GM19467 (cell line): ENCODE measurements around the gene PACSIN3.

ENCODE experiments used
- ATAC-seq: cut with Tn5 transposase; IDR thresholded peaks from one replicate; pipeline ENCODE4 v1.9.1; 2021; ENCODE audit warnings: mild to moderate bottlenecking, moderate library complexity; ENCODE audit not compliant: unreplicated experiment

PACSIN3 gene

GRCh38 chr11:47177229-47177845 lies 8.9 kb downstream of the PACSIN3 start:
- peak; percentile 37 for ATAC-seq

GRCh38 chr11:47176328-47177228 lies 9.7 kb downstream of the PACSIN3 start, which contains the start of gene ARFGAP2:
Gene ARFGAP2 (minus strand): TSS chr11:47176879. CDS start chr11:47176853, 26 bp downstream.
- ATAC-seq, result peak; percentile 84

- ATAC-seq, result no peak
Observed at GRCh38 chr11:47175746-47176327, 10.4 kb downstream of the PACSIN3 start.

- no peak for ATAC-seq
Observed at GRCh38 chr11:47172740-47173336, 13.4 kb downstream of the PACSIN3 start.

- no peak for ATAC-seq
Observed at GRCh38 chr11:47171856-47172255, 14.4 kb downstream of the PACSIN3 start.

GRCh38 chr11:47171061-47171838 lies 15.0 kb downstream of the PACSIN3 start:
- ATAC-seq, result no peak

- no peak for ATAC-seq
Observed at GRCh38 chr11:47166368-47166767, 19.9 kb downstream of the PACSIN3 start.

- no peak for ATAC-seq
Observed at GRCh38 chr11:47165253-47165840, 20.9 kb downstream of the PACSIN3 start.

GRCh38 chr11:47164321-47164720 lies 21.9 kb downstream of the PACSIN3 start:
- no peak for ATAC-seq

GRCh38 chr11:47163898-47164297 lies 22.3 kb downstream of the PACSIN3 start:
- no peak for ATAC-seq

- no peak for ATAC-seq
Observed at GRCh38 chr11:47163193-47163592, 23.0 kb downstream of the PACSIN3 start.

GRCh38 chr11:47162426-47162825 lies 23.8 kb downstream of the PACSIN3 start:
- ATAC-seq, result no peak

GRCh38 chr11:47161890-47162289 lies 24.3 kb downstream of the PACSIN3 start:
- no peak for ATAC-seq

- ATAC-seq, result no peak
Observed at GRCh38 chr11:47161134-47161854, 24.9 kb downstream of the PACSIN3 start.

- ATAC-seq, result no peak
Observed at GRCh38 chr11:47160753-47161133, 25.5 kb downstream of the PACSIN3 start.

- no peak for ATAC-seq
Observed at GRCh38 chr11:47158242-47158641, 28.0 kb downstream of the PACSIN3 start.

GRCh38 chr11:47157805-47158204 lies 28.4 kb downstream of the PACSIN3 start:
- ATAC-seq, result no peak

GRCh38 chr11:47156951-47157350 lies 29.3 kb downstream of the PACSIN3 start:
- ATAC-seq, result no peak

- no peak for ATAC-seq
Observed at GRCh38 chr11:47156333-47156732, 29.9 kb downstream of the PACSIN3 start.

GRCh38 chr11:47155879-47156278 lies 30.4 kb downstream of the PACSIN3 start:
- ATAC-seq, result no peak
